ENCODE data around the gene USP5. TPM values are rescaled to one million over a fixed set of nuclear protein-coding genes. Genes with fewer than 3 reads are reported as not detected.
A peak's percentile ranks its signal among the peaks of the same experiment; 100 is the strongest.

The USP5 gene
- total RNA-seq, 1 donor from 2014 or later = 60.9 TPM

- TF ChIP-seq EZH2phosphoT487 (IDR thresholded peaks at IDR 0.05) (no peak), EZH2 (IDR thresholded peaks at IDR 0.05) (no peak)
- TF ChIP-seq, protein P1, sequence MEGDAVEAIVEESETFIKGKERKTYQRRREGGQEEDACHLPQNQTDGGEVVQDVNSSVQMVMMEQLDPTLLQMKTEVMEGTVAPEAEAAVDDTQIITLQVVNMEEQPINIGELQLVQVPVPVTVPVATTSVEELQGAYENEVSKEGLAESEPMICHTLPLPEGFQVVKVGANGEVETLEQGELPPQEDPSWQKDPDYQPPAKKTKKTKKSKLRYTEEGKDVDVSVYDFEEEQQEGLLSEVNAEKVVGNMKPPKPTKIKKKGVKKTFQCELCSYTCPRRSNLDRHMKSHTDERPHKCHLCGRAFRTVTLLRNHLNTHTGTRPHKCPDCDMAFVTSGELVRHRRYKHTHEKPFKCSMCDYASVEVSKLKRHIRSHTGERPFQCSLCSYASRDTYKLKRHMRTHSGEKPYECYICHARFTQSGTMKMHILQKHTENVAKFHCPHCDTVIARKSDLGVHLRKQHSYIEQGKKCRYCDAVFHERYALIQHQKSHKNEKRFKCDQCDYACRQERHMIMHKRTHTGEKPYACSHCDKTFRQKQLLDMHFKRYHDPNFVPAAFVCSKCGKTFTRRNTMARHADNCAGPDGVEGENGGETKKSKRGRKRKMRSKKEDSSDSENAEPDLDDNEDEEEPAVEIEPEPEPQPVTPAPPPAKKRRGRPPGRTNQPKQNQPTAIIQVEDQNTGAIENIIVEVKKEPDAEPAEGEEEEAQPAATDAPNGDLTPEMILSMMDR (IDR thresholded peaks at IDR 0.05) = no peak
- Mint-ChIP-seq H3K4me3 (peak overlapping the region; percentile 96), H3K27ac (no peak overlapping the region), H3K36me3 (peaks cover 49% of the 10 kb centered on the region), H3K9me3 (no peaks in the 10 kb centered on the region), H3K27me3 (ENCODE audit: insufficient read depth, low read depth) (peaks cover 17% of the 10 kb centered on the region), H3K4me1 (peaks cover 38% of the 10 kb centered on the region)
- H3K9me3 ChIP-seq (ENCODE audit: low read depth) = no peaks in the 10 kb centered on the region
- no peak overlapping the region for H3K27ac ChIP-seq
- DNase-seq (ENCODE audit: low spot score) = peak; percentile 31
- peak overlapping the region; percentile 96 for H3K4me3 ChIP-seq
- H2AFZ ChIP-seq (replicated peaks) = no peak overlapping the region
- H3F3A ChIP-seq (ENCODE audit: low read depth) = peaks cover 57% of the 10 kb centered on the region
- peaks cover 16% of the 10 kb centered on the region for H3K4me1 ChIP-seq
- H3K27me3 ChIP-seq = no peaks in the 10 kb centered on the region
- H3K9ac ChIP-seq = no peak overlapping the region
- H3K36me3 ChIP-seq = no peaks in the 10 kb centered on the region
- peaks cover 39% of the 10 kb centered on the region for H4K20me1 ChIP-seq (ENCODE audit: low read depth)
- peak overlapping the region; percentile 100 for H3K4me2 ChIP-seq
- peaks cover 36% of the 10 kb centered on the region for H3K79me2 ChIP-seq (ENCODE audit: low read depth)
Observed at GRCh38 chr12:6866163-6866919, 14.4 kb downstream of the USP5 start.

DNA sequence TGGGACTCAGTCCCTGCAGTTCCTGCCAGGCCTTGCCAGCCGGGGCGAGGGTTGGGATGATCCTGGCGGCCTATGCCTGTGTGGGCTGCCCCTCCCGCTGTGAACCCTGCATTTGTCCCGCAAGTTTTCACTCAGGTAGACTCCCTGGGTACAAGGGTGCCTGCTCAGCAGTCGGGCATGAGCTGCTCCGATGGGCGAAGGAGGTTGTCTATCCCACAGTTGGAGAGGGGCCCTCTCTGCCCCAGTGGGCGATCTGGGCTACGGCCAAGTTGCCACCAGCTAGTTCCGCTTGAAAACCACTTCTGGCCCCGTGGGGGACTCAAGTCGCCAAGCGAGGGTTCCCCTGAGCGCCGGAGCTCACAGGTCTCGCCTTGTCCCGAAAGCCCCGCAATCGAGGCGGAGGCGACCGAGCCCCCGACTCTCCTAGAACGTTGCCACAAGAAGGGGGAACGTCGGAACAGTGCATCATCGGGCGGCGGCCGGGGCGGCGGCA lies 15.0 kb downstream of the USP5 start:
- Histone ChIP-seq H3K4me2 (peak overlapping the region; percentile 100), H3K4me3 (peak overlapping the region; percentile 96), H3K36me3 (no peaks in the 10 kb centered on the region), H4K20me1 (ENCODE audit: low read depth) (peaks cover 45% of the 10 kb centered on the region), H3K9me3 (ENCODE audit: low read depth) (no peaks in the 10 kb centered on the region), H3K27ac (no peak overlapping the region), H3F3A (ENCODE audit: low read depth) (peaks cover 64% of the 10 kb centered on the region), H3K4me1 (peaks cover 20% of the 10 kb centered on the region), H3K79me2 (ENCODE audit: low read depth) (peaks cover 37% of the 10 kb centered on the region), H3K9ac (no peak overlapping the region), H3K27me3 (no peaks in the 10 kb centered on the region), H2AFZ (replicated peaks) (no peak overlapping the region)
- H3K9me3 Mint-ChIP-seq = no peaks in the 10 kb centered on the region
- peaks cover 48% of the 10 kb centered on the region for H3K36me3 Mint-ChIP-seq
- peaks cover 42% of the 10 kb centered on the region for H3K4me1 Mint-ChIP-seq
- peaks cover 17% of the 10 kb centered on the region for H3K27me3 Mint-ChIP-seq (ENCODE audit: insufficient read depth, low read depth)
- no peak overlapping the region for H3K27ac Mint-ChIP-seq
- no peak for DNase-seq (ENCODE audit: low spot score)
- peak; percentile 16 for TF ChIP-seq EZH2phosphoT487 (IDR thresholded peaks at IDR 0.05)
- TF ChIP-seq, protein P1 (IDR thresholded peaks at IDR 0.05) = no peak
- H3K4me3 Mint-ChIP-seq = peak overlapping the region; percentile 96

GRCh38 chr12:6867413-6868210 lies 15.7 kb downstream of the USP5 start, which contains the start of gene TPI1:
TSS of gene TPI1 (plus strand) at chr12:6867531. CDS start at chr12:6867567, 36 bp downstream.
- Histone ChIP-seq H3F3A (ENCODE audit: low read depth) (peaks cover 69% of the 10 kb centered on the region), H2AFZ (replicated peaks) (no peak within 1 kb of the TSS), H4K20me1 (ENCODE audit: low read depth) (peaks cover 49% of the 10 kb centered on the region), H3K36me3 (no peaks in the 10 kb centered on the region), H3K27ac (peak within 1 kb of the TSS; percentile 26), H3K9me3 (ENCODE audit: low read depth) (no peaks in the 10 kb centered on the region), H3K4me2 (peak within 1 kb of the TSS; percentile 100), H3K9ac (peak within 1 kb of the TSS; percentile 73), H3K4me1 (peaks cover 23% of the 10 kb centered on the region), H3K4me3 (peak within 1 kb of the TSS; percentile 96), H3K79me2 (ENCODE audit: low read depth) (peaks cover 41% of the 10 kb centered on the region), H3K27me3 (no peaks in the 10 kb centered on the region)
- Mint-ChIP-seq H3K9me3 (no peaks in the 10 kb centered on the region), H3K4me1 (peaks cover 49% of the 10 kb centered on the region), H3K27ac (peak within 1 kb of the TSS; percentile 86), H3K27me3 (ENCODE audit: insufficient read depth, low read depth) (peaks cover 17% of the 10 kb centered on the region), H3K36me3 (peaks cover 43% of the 10 kb centered on the region), H3K4me3 (peak within 1 kb of the TSS; percentile 96)
- peak; percentile 90 for DNase-seq (ENCODE audit: low spot score)
- TF ChIP-seq EZH2phosphoT487 (IDR thresholded peaks at IDR 0.05) (no peak), EZH2 (IDR thresholded peaks at IDR 0.05) (no peak)
- TF ChIP-seq, protein P1 (IDR thresholded peaks at IDR 0.05) = no peak

Data from neural progenitor cell (in vitro differentiated cells).